K562 (cell line): ENCODE data around the gene ZNF280C. TPM values are rescaled to one million over a fixed set of nuclear protein-coding genes. Genes with fewer than 3 reads are reported as not detected.

Experiments used
- BRD4 ChIP-seq: fragments of 200-600 bp; sonication (generic); IDR thresholded peaks from 2 replicates; pipeline ENCODE4 v1.6.1; 2017; ENCODE audit warnings: inconsistent platforms
- CCNT2 ChIP-seq: IDR thresholded peaks from 2 replicates; pipeline ENCODE4 v1.6.1; 2011; ENCODE audit warnings: borderline replicate concordance, low read depth, mild to moderate bottlenecking, moderate library complexity, mixed read lengths, low read length; ENCODE audit not compliant: insufficient read length; ENCODE audit errors: extremely low read depth
- EGR1 ChIP-seq: fragments of 450-650 bp; conservative IDR thresholded peaks from 2 replicates; pipeline ENCODE4 v1.6.1; 2017; ENCODE audit warnings: mild to moderate bottlenecking
- FOXM1 ChIP-seq, 2 experiments: fragments of 450-650 bp in 1 of 2; sonication (generic) in 1 of 2; formaldehyde crosslinking in 1 of 2; IDR thresholded peaks; 2 replicates each; pipeline versions ENCODE4 v1.6.1 to v1.9.0; 2017 to 2022; ENCODE audit warnings: low read depth in 2 of 2, mild to moderate bottlenecking in 2 of 2, missing genetic modification reagents in 1 of 2, moderate library complexity in 1 of 2
- HNRNPH1 ChIP-seq: fragments of 200-400 bp; formaldehyde crosslinking; optimal IDR thresholded peaks from 2 replicates; pipeline ENCODE3; 2017; ENCODE audit warnings: low read depth, mild to moderate bottlenecking, low read length, moderate library complexity
- HNRNPK ChIP-seq: fragments of 200-400 bp; formaldehyde crosslinking; IDR thresholded peaks from one replicate; pipeline ENCODE4 v1.6.1; 2018; ENCODE audit warnings: mild to moderate bottlenecking, low read depth, low read length; ENCODE audit not compliant: poor library complexity, severe bottlenecking
- MTF1 ChIP-seq: fragments of 250-450 bp; sonication (Bioruptor Pico); IDR thresholded peaks from 2 replicates; pipeline ENCODE4 v1.9.0; 2021; ENCODE audit warnings: moderate library complexity, mild to moderate bottlenecking, inconsistent platforms, borderline replicate concordance
- TEAD4 ChIP-seq, 2 experiments: sonication (generic) in 1 of 2; formaldehyde crosslinking in 1 of 2; IDR thresholded peaks; 2 replicates each; pipeline versions ENCODE4 v1.6.1 to v1.8.0; 2012 to 2022; ENCODE audit warnings: borderline replicate concordance in 1 of 2, inconsistent platforms in 1 of 2, low read length in 1 of 2, mild to moderate bottlenecking in 1 of 2, missing genetic modification reagents in 1 of 2
- ZNF644 ChIP-seq: fragments of 200-800 bp; sonication (Bioruptor generic); IDR thresholded peaks from 2 replicates; pipeline ENCODE4 v1.6.1; 2016; ENCODE audit warnings: low read depth, missing genetic modification characterization, missing compliant biosample characterization
- ZNF717 ChIP-seq: fragments of 250-450 bp; sonication (Bioruptor Pico); IDR thresholded peaks from 2 replicates; pipeline ENCODE4 v1.5.0; 2021
- ZNF77 ChIP-seq: fragments of 250-450 bp; sonication (Bioruptor Pico); IDR thresholded peaks from 2 replicates; pipeline ENCODE4 v1.5.0; 2020
- polyA plus RNA-seq, 8 experiments: library from polyadenylated mRNA; depleted of rRNA in 4 of 8; stranded (reverse) in 5 of 8; unstranded in 3 of 8; fragments of >200 nt; fragmentation: Nextera tagmentation in 2 of 8; fragmentation: Illumina TruSeq in 1 of 8; extraction: Ambion mirVana in 2 of 8; extraction: Trizol in 1 of 8; gene quantifications; 2 replicates each; pipeline versions ENCODE4 v1.2.1 to v1.2.3, GENCODE V29; 2011 to 2014; ENCODE audit warnings: inconsistent platforms in 1 of 8, missing spikeins in 1 of 8
- total RNA-seq, 7 experiments: library from RNA; depleted of rRNA in 6 of 7; stranded (reverse); fragments of >200 nt in 6 of 7; fragmentation: Illumina TruSeq in 2 of 7; extraction: Trizol in 2 of 7; gene quantifications; 2 replicates each; pipeline versions ENCODE4 v1.2.1 to v1.2.3, GENCODE V29; 2011 to 2021; ENCODE audit warnings: low replicate concordance in 1 of 7
- TF ChIP-seq, protein P1 (sequence below), 2 experiments: fragments of 450-650 bp; formaldehyde crosslinking in 1 of 2; IDR thresholded peaks; 2 replicates each; pipeline versions ENCODE4 v1.4.0 to v1.6.1; 2014 to 2020; ENCODE audit warnings: mild to moderate bottlenecking in 2 of 2, borderline replicate concordance in 1 of 2, low read depth in 1 of 2
- TF ChIP-seq, protein P2 (sequence below): fragments of 450-650 bp; IDR thresholded peaks from 2 replicates; pipeline ENCODE4 v1.6.1; 2016; ENCODE audit warnings: mild to moderate bottlenecking
- TF ChIP-seq, protein P3 (sequence below): fragments of 450-650 bp; IDR thresholded peaks from 2 replicates; pipeline ENCODE4 v1.6.1; 2016

The ZNF280C gene
- total and polyA plus RNA-seq, 9 of the 15 experiments (the other 6 are each of a cell fraction or from before 2014, with no cell fraction given), result 1.6 to 8.3 (median 4.4) TPM

DNA sequence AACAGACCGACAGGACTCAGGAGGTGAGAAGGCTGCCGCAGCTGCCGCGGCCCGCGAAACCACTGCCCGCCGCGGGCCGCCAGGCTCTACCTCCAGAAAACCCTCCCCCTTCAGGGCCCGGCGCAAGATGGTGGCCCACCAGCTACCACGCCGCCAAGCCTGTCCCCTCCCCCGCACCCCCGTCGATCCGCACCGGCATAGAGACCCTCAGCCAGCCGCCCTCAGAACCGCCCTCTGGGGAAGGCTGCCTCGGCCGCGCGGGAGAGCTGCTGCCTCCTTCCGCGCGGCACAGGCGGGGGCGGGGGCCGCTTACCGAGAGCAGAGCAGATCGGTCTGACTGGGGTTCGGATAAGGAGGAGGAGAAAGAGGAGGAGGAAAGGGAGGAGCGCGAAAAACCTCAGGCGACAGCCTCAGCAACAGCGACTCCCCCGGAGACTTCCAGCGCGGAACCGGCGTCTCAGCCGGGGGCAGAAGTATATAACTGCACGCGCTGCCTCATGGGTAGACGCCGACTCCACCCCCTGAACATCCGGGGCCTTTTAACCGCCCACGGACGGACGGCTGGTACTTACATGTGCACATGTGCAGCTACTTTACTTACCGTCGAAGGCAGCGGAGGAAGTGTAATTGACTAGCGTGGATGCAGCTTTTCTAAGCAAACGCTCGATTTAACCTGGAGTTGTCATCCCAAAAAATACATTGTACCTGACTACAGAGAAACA is at the start of gene ZNF280C (continued):
- TF ChIP-seq, protein P1, sequence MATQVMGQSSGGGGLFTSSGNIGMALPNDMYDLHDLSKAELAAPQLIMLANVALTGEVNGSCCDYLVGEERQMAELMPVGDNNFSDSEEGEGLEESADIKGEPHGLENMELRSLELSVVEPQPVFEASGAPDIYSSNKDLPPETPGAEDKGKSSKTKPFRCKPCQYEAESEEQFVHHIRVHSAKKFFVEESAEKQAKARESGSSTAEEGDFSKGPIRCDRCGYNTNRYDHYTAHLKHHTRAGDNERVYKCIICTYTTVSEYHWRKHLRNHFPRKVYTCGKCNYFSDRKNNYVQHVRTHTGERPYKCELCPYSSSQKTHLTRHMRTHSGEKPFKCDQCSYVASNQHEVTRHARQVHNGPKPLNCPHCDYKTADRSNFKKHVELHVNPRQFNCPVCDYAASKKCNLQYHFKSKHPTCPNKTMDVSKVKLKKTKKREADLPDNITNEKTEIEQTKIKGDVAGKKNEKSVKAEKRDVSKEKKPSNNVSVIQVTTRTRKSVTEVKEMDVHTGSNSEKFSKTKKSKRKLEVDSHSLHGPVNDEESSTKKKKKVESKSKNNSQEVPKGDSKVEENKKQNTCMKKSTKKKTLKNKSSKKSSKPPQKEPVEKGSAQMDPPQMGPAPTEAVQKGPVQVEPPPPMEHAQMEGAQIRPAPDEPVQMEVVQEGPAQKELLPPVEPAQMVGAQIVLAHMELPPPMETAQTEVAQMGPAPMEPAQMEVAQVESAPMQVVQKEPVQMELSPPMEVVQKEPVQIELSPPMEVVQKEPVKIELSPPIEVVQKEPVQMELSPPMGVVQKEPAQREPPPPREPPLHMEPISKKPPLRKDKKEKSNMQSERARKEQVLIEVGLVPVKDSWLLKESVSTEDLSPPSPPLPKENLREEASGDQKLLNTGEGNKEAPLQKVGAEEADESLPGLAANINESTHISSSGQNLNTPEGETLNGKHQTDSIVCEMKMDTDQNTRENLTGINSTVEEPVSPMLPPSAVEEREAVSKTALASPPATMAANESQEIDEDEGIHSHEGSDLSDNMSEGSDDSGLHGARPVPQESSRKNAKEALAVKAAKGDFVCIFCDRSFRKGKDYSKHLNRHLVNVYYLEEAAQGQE (IDR thresholded peaks at IDR 0.05; ENCODE audit: borderline replicate concordance), result peak; percentile 27
- TF ChIP-seq, protein P1 (CRISPR knock-in tag; IDR thresholded peaks at IDR 0.05; ENCODE audit: low read depth), result no peak
- TF ChIP-seq FOXM1 (IDR thresholded peaks at IDR 0.05; ENCODE audit: low read depth) (peak; percentile 66), FOXM1 (CRISPR knock-in tag; IDR thresholded peaks at IDR 0.05; ENCODE audit: low read depth) (no peak), MTF1 (CRISPR knock-in tag) (no peak), ZNF77 (CRISPR knock-in tag) (no peak), ZNF717 (no peak), TEAD4 (IDR thresholded peaks at IDR 0.05; ENCODE audit: low read length) (0 out of 2 replicates have a peak, but pooled peaks have one; percentile 39), TEAD4 (CRISPR knock-in tag; IDR thresholded peaks at IDR 0.05; ENCODE audit: borderline replicate concordance) (no peak), EGR1 (peak; percentile 95), ZNF644 (tag) (0 out of 2 replicates have a peak, but pooled peaks have one; percentile 51), BRD4 (peak; percentile 71; the same call in 1 of the 2 replicates), CCNT2 (no peak), HNRNPH1 (no peak), HNRNPK (no peak)
- TF ChIP-seq, protein P2, sequence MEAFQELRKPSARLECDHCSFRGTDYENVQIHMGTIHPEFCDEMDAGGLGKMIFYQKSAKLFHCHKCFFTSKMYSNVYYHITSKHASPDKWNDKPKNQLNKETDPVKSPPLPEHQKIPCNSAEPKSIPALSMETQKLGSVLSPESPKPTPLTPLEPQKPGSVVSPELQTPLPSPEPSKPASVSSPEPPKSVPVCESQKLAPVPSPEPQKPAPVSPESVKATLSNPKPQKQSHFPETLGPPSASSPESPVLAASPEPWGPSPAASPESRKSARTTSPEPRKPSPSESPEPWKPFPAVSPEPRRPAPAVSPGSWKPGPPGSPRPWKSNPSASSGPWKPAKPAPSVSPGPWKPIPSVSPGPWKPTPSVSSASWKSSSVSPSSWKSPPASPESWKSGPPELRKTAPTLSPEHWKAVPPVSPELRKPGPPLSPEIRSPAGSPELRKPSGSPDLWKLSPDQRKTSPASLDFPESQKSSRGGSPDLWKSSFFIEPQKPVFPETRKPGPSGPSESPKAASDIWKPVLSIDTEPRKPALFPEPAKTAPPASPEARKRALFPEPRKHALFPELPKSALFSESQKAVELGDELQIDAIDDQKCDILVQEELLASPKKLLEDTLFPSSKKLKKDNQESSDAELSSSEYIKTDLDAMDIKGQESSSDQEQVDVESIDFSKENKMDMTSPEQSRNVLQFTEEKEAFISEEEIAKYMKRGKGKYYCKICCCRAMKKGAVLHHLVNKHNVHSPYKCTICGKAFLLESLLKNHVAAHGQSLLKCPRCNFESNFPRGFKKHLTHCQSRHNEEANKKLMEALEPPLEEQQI, result peak; percentile 75
- TF ChIP-seq, protein P3, sequence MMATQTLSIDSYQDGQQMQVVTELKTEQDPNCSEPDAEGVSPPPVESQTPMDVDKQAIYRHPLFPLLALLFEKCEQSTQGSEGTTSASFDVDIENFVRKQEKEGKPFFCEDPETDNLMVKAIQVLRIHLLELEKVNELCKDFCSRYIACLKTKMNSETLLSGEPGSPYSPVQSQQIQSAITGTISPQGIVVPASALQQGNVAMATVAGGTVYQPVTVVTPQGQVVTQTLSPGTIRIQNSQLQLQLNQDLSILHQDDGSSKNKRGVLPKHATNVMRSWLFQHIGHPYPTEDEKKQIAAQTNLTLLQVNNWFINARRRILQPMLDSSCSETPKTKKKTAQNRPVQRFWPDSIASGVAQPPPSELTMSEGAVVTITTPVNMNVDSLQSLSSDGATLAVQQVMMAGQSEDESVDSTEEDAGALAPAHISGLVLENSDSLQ, result peak; percentile 58
